Measurements from ENCODE around the gene OR2J2.
A peak's percentile ranks its signal among the peaks of the same experiment; 100 is the strongest.
"Not testable (repeated sequence)": the region's sequence is repeated elsewhere in the genome, so short reads cannot be mapped to it uniquely, and the experiment has no call there.

OR2J2 gene

DNA sequence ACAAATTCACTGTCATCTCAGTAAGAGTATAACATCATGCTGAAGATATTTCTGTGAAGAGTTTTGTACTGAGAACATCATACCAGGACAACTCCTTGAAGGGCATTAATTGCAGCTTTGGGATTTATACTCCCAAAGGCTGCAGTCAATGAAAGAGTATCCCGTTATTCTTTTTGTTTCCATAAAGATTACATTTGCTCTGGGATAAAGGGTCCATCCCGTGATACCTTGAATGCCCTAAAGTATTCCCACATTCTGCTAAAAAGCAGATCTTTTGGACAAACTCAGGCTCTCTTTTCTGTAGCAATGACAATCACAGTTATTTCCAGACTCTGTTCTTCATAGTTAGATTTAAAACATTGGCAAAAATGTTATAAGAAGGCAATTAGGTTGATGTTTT lies at the start of gene OR2J2:
Gene OR2J2 (plus strand): TSS at position 301 of the 400 bp plus-strand sequence. CDS start 2,729 bp downstream, outside the sequence.
- DNase-seq; in situ Hi-C loops (cut with HindIII; ENCODE audit: low pct_ligation_motif_present, low pct_unique_long_range_greater_than_20kb, low sequenced_read_pairs): not testable (repeated sequence)

DNA sequence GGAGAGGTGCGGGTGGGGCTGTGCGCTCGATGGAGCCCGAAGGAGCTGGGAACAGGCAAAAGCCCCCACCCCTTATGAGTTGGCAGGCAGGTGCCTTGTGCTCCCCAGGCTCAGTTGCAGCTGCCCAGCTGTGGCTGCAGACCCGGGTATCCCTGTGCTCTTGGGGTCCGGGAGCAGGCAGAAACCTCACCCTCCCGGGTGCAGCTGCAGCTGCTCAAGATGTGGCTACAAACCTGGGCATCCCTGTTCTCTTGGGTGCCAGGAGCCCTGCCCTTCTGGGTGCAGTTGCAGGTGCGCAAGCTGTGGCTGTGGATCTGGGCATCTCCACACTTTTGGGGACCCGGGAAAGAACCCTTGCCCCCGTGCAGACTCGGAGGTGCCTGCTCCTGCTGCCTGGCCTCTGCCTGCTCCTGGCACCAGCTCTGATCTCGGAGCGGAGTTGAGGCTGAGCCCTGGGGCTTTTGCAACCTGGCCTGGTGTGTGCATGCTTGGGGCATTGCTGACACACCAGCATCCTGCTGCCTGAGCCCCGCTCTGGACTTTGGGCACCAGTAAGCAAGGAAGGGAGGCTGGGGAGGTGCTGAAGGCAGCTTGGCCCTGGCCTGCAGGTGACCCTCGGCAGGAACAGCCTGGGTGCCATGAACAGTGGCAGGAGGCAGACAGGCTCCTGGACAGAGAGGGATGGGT lies 41.2 kb upstream of the OR2J2 start:
- no peak for DNase-seq
- in situ Hi-C loops (cut with HindIII; ENCODE audit: low pct_ligation_motif_present, low pct_unique_long_range_greater_than_20kb, low sequenced_read_pairs): no loop called here

- in situ Hi-C loops (cut with HindIII; ENCODE audit: low pct_ligation_motif_present, low pct_unique_long_range_greater_than_20kb, low sequenced_read_pairs): no loop called here
- DNase-seq: no peak
Measured at GRCh38 chr6:29130644-29131043, 40.1 kb upstream of the OR2J2 start.

- in situ Hi-C loops (cut with HindIII; ENCODE audit: low pct_ligation_motif_present, low pct_unique_long_range_greater_than_20kb, low sequenced_read_pairs): no loop called here
Measured at GRCh38 chr6:29131691-29132090, 39.0 kb upstream of the OR2J2 start.

DNA sequence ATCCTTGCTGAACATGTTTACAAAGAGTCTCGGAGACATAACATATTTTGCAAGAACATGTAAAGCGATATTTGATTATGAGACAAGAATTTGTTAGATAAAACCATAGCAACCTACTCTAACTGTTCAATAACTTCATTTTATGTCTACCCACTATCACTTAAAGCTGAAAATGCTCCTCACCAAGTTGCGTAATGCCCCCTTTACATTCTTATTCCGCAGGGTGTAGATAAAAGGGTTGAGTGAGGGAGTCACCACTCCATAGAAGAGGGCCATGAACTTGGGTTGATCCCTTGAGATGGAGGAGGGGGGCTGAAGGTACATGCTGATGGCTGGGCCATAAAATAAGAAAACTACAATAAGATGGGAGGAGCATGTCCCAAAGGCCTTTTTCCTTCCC lies 33.0 kb upstream of the OR2J2 start:
- no peak for DNase-seq

More at GRCh38 chr6:29131691-29132090, 39.0 kb upstream of the OR2J2 start:
- DNase-seq: no peak

GRCh38 chr6:29141606-29142005 lies 29.1 kb upstream of the OR2J2 start:
- in situ Hi-C loops (cut with HindIII; ENCODE audit: low pct_ligation_motif_present, low pct_unique_long_range_greater_than_20kb, low sequenced_read_pairs): no loop called here

More for the DNA sequence above, 33.0 kb upstream of the OR2J2 start:
- in situ Hi-C loops (cut with HindIII; ENCODE audit: low pct_ligation_motif_present, low pct_unique_long_range_greater_than_20kb, low sequenced_read_pairs): no loop called here

DNA sequence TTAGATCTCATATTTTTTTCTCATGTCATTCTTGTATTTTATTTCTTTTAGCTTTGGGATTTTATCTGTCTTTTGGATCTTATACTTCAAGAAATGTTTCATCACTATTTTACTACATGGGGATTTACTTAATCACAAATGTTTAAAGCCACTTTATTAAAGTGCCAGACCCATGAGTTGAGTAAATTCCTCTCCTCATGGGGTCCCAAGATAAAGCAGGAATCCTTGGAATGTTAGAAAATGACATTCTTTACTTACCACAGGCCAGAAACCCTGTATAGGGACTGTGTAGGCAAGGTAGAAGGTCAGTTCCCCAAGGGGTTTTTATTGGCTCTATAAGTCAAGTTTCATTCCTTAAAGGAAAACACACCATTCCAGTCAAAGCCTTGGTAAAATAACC lies 28.4 kb upstream of the OR2J2 start:
- peak; percentile 33 for DNase-seq
- in situ Hi-C loops (cut with HindIII; ENCODE audit: low pct_ligation_motif_present, low pct_unique_long_range_greater_than_20kb, low sequenced_read_pairs): no loop called here

More at GRCh38 chr6:29141606-29142005, 29.1 kb upstream of the OR2J2 start:
- DNase-seq: no peak

- no peak for DNase-seq
- in situ Hi-C loops (cut with HindIII; ENCODE audit: low pct_ligation_motif_present, low pct_unique_long_range_greater_than_20kb, low sequenced_read_pairs): no loop called here
Measured at GRCh38 chr6:29146179-29146578, 24.5 kb upstream of the OR2J2 start.

GRCh38 chr6:29147074-29147473 lies 23.6 kb upstream of the OR2J2 start:
- in situ Hi-C loops (cut with HindIII; ENCODE audit: low pct_ligation_motif_present, low pct_unique_long_range_greater_than_20kb, low sequenced_read_pairs): no loop called here
- DNase-seq: no peak

GRCh38 chr6:29149444-29149843 lies 21.3 kb upstream of the OR2J2 start:
- in situ Hi-C loops (cut with HindIII; ENCODE audit: low pct_ligation_motif_present, low pct_unique_long_range_greater_than_20kb, low sequenced_read_pairs); DNase-seq: not testable (repeated sequence)

- in situ Hi-C loops (cut with HindIII; ENCODE audit: low pct_ligation_motif_present, low pct_unique_long_range_greater_than_20kb, low sequenced_read_pairs): no loop called here
- DNase-seq: no peak
Measured at GRCh38 chr6:29153083-29153482, 17.6 kb upstream of the OR2J2 start.

DNA sequence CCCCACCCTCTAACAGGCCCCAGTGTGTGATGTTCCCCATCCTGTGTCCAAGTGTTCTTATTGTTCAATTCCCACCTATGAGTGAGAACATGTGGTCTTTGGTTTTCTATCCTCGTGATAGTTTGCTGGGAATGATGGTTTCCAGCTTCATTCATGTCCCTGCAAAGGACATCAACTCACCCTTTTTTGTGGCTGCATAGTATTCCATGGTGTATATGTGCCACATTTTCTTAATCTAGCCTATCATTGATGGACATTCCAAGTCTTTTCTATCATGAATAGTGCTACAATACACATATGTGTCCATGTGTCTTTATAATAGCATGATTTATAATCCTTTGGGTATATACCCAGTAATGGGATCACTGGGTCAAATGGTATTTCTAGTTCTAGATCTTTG lies 15.5 kb upstream of the OR2J2 start:
- DNase-seq; in situ Hi-C loops (cut with HindIII; ENCODE audit: low pct_ligation_motif_present, low pct_unique_long_range_greater_than_20kb, low sequenced_read_pairs): not testable (repeated sequence)

DNA sequence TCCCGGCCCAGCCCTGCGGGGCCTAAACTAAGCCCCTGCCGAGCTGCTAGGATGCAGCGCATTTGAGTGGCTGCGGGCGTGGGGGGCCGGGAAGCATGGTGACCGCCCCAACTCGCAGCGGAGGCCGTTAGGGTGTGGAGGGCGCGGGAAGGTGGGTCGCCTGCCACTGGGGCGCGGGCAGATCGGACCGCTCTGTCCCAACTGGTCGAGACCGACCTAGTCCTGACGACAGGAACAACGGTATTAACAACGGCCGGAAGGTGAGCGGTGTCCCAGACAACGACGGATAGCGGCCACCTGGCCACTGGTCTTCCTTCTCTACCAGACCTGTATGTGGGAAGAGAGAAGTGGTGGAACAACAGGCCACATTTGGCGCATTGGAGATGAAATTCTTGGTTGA lies 10.8 kb upstream of the OR2J2 start:
- in situ Hi-C loops (cut with HindIII; ENCODE audit: low pct_ligation_motif_present, low pct_unique_long_range_greater_than_20kb, low sequenced_read_pairs); DNase-seq: not testable (repeated sequence)

- in situ Hi-C loops (cut with HindIII; ENCODE audit: low pct_ligation_motif_present, low pct_unique_long_range_greater_than_20kb, low sequenced_read_pairs); DNase-seq: not testable (repeated sequence)
Measured at GRCh38 chr6:29165571-29165970, 5.1 kb upstream of the OR2J2 start.

DNA sequence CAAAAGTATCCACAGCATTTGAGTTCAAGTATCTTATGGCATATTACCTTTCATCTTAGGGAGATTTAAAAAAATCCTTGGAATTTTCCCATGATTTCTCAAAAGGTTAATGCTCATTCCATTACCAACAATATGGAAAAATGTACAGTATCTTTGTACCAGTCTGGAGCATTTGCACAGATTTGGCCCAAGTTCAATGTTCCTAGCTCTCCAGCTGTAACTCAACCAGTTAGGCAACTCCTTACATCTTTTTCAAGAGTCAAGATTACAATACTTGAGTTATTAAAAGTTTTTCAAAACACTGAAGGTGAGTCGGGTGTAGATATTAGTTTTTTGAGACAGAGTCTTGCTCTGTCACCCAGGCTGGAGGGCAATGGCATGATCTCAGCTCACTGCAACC lies 1.0 kb downstream of the OR2J2 start:
- in situ Hi-C loops (cut with HindIII; ENCODE audit: low pct_ligation_motif_present, low pct_unique_long_range_greater_than_20kb, low sequenced_read_pairs): no loop called here
- no peak for DNase-seq

- in situ Hi-C loops (cut with HindIII; ENCODE audit: low pct_ligation_motif_present, low pct_unique_long_range_greater_than_20kb, low sequenced_read_pairs): no loop called here
Measured at GRCh38 chr6:29183594-29183993, 12.9 kb downstream of the OR2J2 start.

GRCh38 chr6:29188659-29189058 lies 18.0 kb downstream of the OR2J2 start:
- DNase-seq; in situ Hi-C loops (cut with HindIII; ENCODE audit: low pct_ligation_motif_present, low pct_unique_long_range_greater_than_20kb, low sequenced_read_pairs): not testable (repeated sequence)

More at GRCh38 chr6:29183594-29183993, 12.9 kb downstream of the OR2J2 start:
- no peak for DNase-seq

DNA sequence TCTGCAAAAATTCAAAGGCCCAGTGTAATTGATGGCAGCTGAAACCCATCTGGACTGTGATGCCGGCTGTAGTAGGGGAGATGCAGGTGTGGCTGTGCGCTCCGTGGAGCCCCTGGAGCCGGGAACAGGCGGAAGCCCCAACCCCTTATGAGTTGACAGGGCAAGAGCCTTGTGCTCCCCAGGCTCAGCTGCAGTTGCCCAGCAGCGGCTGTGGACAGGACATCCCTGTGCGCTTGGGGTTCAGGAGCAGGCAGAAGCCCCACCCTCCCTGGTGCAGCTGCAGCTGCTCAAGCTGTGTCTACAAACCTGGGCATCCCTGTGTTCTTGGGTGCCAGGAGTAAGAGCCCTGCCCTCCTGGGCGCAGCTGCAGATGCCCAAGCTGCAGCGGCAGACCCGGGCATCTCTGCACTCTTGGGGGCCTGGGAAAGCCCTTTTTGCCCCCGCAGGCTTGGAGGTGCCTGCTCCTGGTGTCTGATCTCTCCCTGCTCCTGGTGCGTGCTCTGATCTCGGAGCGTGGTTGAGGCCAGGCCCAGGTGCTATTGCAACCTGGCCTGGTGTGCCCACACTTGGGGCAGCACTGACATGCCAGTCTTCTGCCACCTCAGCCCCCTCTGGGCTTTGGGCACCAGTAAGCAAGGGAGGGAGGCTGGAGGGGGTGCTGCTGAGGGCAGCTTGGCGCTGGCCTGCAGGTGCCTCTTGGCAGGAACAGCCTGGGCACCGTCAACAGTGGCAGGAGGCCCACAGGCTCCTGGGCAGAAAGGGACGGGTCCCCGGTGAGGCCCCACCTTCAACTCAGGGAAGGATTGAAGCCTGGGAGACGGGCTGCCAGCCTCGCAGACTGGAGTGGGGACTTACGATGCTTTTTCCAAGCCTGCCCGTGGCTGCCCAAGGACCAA lies 30.3 kb downstream of the OR2J2 start:
- no peak for DNase-seq
- in situ Hi-C loops (cut with HindIII; ENCODE audit: low pct_ligation_motif_present, low pct_unique_long_range_greater_than_20kb, low sequenced_read_pairs): no loop called here

GRCh38 chr6:29201966-29202365 lies 31.3 kb downstream of the OR2J2 start:
- no peak for DNase-seq
- in situ Hi-C loops (cut with HindIII; ENCODE audit: low pct_ligation_motif_present, low pct_unique_long_range_greater_than_20kb, low sequenced_read_pairs): no loop called here
